HepG2 (cell line): ENCODE results near the gene SKIC2.

ENCODE experiments used
- HNRNPL ChIP-seq: fragments of 200-400 bp; formaldehyde crosslinking; IDR thresholded peaks from 2 replicates; pipeline ENCODE4 v1.6.1; 2017; ENCODE audit warnings: mild to moderate bottlenecking, low read depth, low read length
- POLR2A ChIP-seq, 2 experiments: IDR thresholded peaks; 2 replicates each; pipeline ENCODE4 v1.6.1; 2011; ENCODE audit warnings: low read depth in 2 of 2, low read length in 2 of 2, mild to moderate bottlenecking in 1 of 2, moderate library complexity in 1 of 2; ENCODE audit not compliant: insufficient read depth in 1 of 2
- ZNF274 ChIP-seq: sonication (generic); formaldehyde crosslinking; IDR thresholded peaks from 2 replicates; pipeline ENCODE4 v1.5.1; 2020; ENCODE audit warnings: mild to moderate bottlenecking, missing genetic modification reagents
- ZNF740 ChIP-seq: sonication (generic); formaldehyde crosslinking; IDR thresholded peaks from 2 replicates; pipeline ENCODE4 v1.4.0; 2020; ENCODE audit warnings: missing genetic modification reagents

GRCh38 chr6:31920811-31921210, 38.2 kb upstream of the SKIC2 start:
- TF ChIP-seq ZNF740 (CRISPR knock-in tag) (no peak), ZNF274 (CRISPR knock-in tag) (no peak), POLR2A (IDR thresholded peaks at IDR 0.05; ENCODE audit: insufficient read depth in 1 of 2, low read depth in 2 of 2, low read length in 2 of 2) (no peak), HNRNPL (no peak)
